NCI-H1092 (cell line): ENCODE data around the gene ZNF683.
"Not testable (repeated sequence)": the region's sequence is repeated elsewhere in the genome, so short reads cannot be mapped to it uniquely, and the experiment has no call there.

Source experiments
- DNase-seq: peaks from one replicate; lab custom pipeline; 2025; lab: John Stamatoyannopoulos, UW

Gene ZNF683

DNA sequence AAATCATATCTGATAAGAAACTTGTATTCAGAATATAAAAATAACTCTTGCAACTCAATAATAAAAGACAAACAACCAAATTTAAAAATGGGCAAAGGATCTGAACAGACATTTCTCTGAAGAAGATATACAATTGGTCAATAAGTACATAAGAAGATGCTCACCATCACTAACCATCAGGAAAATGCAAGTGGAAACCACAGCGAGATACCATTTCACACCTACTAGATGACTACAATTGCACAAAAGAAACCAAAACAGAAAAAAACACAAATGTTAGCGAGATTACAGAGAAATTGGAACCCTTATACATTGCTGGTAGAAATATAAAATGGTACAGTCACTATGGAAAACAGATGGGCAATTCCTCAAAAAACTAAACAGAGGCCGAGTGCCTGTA, 11.5 kb upstream of the ZNF683 start:
- DNase-seq, result no peak

DNA sequence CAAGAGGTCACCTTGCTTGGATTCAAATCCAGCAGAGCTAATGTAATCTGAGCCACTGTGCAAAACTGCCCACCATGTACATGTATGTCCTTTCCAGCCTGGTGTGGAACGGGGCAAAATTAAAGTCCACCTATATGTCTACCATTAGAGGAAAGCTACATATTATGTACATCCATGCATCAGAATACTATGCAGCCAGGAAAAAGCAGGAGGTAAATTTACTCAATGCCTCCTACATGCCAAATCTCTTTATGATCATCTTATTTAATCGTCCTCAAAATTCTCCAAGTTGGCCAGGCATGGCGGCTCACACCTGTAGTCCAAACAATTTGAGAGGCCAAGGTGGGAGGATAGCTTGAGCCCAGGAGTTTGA, 6.3 kb upstream of the ZNF683 start:
- DNase-seq, result no peak

GRCh38 chr1:26378088-26378878, 5.7 kb upstream of the ZNF683 start:
- no peak for DNase-seq

DNA sequence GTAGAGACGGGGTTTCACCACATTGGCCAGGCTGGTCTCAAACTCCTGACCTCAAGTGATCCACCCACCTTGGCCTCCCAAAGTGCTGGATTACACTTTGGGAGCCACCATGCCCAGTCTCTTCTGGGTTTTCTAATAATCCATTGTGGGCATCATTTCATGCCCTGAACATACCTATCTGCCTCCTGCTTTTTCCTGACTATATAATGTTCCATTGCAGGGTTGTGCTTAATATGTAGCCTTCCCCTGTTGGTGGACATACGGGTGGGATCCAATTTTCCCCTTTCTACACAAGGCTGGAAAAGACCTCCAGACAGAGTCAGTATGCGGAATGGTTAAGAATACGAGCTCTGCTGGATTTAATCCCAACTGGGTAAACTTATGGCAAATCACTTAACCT, 3.5 kb upstream of the ZNF683 start:
- no peak for DNase-seq

DNA sequence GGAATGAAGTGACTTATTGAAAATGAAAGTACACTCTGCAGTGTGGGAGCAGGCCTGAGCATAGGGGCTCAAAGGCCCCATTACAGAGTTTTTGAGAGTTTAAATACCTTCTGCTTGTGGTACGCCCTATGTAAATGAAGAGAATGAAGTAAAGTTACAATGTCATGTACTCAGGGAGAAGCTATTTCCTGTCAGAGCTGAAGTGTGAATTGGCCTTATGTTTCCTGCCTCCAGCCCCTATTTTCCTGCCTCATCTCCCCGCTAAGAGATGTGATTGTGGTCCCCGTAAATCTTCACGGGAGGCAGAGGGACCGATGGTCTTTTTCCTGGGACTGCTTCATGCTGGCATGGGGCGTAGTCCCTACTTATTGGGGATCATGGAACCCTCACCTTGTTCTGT, 2.5 kb upstream of the ZNF683 start:
- DNase-seq, result no peak

GRCh38 chr1:26374361-26374760, 1.8 kb upstream of the ZNF683 start:
- not testable (repeated sequence) for DNase-seq

DNA sequence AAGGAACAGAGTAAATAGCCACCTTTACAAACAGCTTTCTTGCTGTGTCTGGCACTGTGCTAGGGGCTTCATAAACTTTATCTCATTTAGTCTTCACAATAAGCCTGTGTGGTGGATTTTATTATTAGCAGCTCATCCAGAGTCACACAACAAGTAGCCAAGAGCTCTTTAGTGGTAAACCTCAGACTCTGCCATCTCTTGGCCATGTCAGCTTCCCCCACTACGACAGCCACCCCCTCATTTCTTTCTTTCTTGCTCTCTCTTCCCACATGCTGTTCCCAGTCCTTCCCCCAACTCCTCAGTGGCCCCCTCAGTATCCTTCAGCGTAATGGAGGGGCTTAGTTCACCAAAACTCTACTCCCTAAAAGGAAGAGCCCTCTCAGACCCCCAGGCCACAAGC, 1.2 kb upstream of the ZNF683 start:
- DNase-seq, result no peak

GRCh38 chr1:26373281-26373680, 731 bp upstream of the ZNF683 start:
- DNase-seq, result no peak

DNA sequence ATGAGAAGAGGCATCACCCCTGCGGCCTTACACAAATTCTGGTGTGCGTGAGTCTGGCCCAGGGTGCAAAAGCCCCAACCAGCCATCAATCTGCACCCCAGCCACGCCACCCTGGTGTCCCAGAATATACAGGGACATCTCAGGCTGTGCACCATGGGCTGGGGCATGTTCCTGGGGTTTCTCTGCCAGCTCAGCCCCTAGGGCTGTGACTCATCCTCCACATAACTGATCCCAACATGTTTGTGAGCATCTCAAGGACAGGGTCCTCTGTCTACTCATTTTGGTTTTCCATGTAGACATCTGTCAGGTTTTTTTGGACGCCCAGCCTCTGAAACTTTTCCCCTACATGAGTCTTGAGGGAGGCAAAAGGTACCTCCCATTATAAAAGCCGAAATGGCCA, 511 bp downstream of the ZNF683 start:
- DNase-seq, result no peak

DNA sequence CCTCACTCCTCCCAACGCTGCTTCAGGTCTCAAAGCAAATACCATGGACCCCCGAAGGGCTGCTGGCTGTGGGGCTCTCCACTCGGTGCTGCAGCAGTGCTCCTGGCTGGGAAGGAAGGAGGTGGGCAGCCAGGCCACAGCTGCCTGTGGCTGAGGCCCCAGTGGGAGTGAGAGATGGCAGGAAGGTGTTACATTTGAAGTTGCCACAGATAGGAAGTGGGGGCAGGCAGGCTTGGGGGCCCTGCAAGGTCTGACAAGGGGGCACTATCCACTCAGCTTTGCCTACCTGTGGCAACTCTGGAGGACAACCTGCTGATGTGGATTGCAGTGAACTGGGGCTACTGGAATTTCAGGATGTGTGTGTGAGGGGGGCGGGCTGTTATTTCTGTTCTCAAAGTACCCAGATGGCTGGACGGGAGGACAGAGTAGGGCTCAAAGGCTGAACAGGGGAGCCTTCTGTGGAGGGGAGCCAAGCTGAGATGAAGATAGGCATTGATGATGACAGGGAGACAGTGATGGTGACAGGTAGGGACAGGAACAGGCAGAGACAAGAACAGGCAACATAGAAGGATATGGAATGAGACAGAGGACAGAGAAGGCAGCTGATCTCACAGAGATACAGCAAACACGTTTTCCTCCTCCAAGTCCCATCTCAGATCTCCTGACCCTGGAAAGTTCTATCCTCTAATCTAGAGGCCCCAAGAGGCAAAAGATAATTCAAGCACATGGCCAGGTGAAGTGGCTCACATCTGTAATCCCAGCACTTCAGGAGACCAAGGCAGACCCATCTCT, 1.8 kb downstream of the ZNF683 start:
- DNase-seq, result no peak

- DNase-seq, result no peak
Observed at GRCh38 chr1:26368486-26368885, 4.1 kb downstream of the ZNF683 start.

DNA sequence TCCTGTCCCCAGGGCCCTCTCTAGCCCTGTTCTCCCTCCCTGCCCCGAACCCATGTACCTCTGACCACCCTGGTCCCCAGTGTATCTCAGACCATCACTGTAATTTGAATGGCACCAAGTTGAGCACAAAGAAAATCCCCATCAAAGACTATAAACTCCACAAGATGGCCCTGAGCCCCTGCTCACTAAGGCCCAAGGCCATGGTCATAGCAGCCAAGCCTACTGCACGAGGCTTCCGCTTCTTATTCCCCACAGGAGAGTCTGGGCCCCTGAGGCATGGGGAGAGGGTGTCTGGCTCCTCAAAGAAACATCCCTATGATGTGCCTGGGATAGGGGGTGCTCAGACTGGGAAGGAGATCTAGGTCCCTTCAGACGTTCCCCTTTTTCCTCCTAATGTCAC, 4.5 kb downstream of the ZNF683 start:
- no peak for DNase-seq

DNA sequence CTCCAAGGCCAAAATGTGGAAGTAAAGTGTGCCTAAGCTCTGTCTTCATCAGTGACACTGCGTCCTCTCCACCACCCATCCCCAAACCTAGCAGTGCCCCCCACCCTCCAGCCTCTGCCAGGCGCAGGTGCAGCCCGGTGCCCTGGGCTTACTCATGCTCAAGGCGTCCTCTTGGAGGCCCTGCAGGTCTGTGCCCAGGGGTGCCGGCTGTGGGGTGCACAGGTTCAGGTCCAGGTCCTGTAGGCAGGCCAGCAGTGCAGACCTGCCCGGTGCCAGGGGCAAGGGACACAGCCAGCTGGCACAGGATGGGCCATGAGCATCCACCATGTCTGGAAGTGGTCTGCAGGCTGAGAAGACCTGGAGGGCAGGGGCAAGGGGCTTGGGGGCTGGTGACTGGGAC, 5.1 kb downstream of the ZNF683 start:
- DNase-seq, result no peak

DNA sequence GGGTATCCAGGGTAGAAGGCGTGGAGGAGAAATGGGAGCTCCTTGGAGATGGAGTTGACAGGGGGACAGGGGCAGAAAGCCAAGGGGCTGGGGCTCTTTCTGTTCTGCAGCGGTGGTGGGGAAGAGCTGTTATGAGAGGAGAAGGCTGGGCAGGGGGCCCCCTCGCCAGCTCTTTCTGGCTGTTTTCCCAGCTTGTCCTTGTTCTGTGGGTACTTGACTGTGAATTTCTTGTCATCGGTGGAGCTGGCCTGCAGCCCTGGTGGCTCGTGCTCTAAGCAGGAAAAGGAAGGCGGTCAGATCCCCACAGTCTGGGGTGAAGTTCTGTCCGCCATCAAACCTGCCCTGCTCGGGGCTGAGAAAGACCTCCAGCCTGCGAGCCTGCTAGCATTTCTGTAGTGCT, 7.6 kb downstream of the ZNF683 start:
- DNase-seq, result peak; percentile 42

GRCh38 chr1:26363549-26364448, 8.8 kb downstream of the ZNF683 start:
- peak; percentile 56 for DNase-seq

DNA sequence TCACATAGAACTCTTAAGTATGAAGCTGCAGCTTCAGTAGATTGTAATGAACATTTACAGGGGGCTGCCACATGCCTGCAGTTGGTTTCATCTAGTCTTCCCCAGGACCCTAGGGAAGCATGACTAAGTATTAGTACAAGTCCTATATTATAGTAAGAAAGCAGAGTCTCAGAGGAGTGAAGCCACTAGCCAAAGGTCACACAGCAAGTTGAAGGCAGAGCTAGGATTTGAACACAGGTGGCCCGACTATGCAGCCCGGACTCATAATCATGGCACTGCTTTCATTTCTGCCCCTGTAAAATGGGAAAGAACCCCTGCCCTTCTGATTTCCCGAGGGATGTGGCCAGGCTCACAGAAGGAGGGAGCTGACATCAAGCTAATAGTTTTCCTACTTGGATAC, 10.2 kb downstream of the ZNF683 start:
- DNase-seq, result no peak

GRCh38 chr1:26361605-26362122, 10.9 kb downstream of the ZNF683 start:
- DNase-seq, result no peak

DNA sequence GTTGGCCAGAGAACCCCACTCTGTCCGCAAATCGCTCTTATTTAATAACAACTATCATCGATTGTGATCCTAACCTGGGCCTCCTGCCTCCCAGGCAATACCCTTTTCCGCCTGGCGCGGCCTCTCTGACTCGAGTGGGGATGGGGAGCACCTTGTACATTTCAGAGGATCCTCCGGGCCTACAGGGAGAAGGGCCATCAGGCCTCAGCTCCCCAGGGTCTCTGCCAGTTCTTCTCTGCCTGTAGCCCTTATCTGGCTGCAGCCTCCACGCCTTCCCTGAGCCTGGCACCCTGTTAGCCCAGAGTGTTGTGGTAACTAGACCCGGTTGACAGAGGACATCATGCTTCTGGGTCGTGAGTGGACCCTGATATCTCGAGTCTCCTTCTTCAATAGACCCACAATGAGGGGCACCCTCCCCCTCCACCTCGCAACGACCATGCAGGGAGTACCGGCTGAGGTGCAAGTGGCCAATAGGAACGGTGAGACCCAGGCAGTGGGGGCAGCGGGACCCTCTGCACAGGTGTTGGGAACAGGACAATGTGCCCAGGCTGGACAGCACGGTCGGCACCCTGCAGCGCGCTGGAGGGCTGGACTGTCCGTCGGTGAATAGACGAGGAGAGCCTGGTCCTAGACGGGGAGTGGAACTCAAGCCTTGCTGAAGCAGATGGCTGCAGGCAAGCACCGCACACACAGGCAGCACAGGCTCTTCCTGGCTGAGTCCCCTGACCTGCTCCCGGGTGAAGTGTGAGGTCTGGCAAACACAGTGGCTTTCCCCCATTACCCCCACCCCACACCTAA, 11.5 kb downstream of the ZNF683 start:
- DNase-seq, result no peak

DNA sequence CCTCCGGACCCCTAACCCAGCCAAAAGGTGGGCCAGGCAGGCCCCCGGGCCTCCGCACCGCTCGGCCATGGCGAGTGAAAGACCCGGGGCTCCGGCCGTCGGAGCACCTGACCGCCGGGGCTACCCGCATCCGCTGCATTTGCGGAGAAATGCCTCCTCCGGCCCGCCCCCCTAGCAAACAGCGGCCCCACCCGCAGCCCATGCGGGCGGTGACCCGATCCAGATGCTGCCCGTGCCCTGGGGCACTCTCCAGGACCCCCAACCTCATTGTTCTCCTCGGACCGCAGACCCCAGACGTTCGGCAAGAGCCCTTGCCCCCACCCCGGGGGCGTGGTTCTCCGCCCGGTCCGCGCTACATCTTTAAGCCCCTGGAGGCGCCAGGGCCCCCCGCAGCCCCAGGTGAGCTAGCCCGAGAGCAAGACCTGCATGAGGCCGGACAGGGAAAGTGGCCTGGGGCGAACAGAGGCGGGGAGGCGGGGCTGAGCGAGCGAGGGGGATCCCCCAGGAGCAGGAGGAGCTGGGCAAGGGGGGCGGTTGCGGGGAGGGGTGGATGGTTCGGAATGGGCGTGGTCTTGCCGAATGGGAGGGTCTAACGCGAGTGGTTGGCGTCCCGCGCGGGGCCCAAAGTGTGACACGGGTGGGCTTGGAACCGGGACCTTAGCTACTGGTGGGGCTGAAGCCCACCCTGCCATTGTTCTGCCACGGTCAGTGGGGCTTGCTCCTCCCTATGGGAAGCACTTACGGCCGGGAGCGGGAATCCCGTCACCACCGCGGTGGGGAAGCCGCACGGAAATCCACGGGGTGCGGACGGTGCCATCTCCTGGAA, 12.4 kb downstream of the ZNF683 start:
- no peak for DNase-seq
